ENCODE measurements around the gene MCFD2. TPM values are rescaled to one million over a fixed set of nuclear protein-coding genes. Genes with fewer than 3 reads are reported as not detected.

MCFD2 gene
- total RNA-seq, 1 experiment from 2014 or later: 90.5 TPM

GRCh38 chr2:46956981-46957531, 41.5 kb upstream of the MCFD2 start:
- H3K36me3 ChIP-seq (ENCODE audit: insufficient read depth, low read length, poor library complexity, severe bottlenecking): no peaks in the 10 kb centered on the region
- POLR2A ChIA-PET (ENCODE audit: low non-redundant PET): no interaction called here
- TF ChIP-seq CTCF (conservative IDR thresholded peaks at IDR 0.05; ENCODE audit: low read depth, low read length) (no peak), EZH2 (IDR thresholded peaks at IDR 0.05; ENCODE audit: borderline replicate concordance, low read depth, low read length, poor library complexity, severe bottlenecking) (no peak)
- no peak overlapping the region for H3K27ac ChIP-seq (ENCODE audit: low read depth, low read length, poor library complexity, severe bottlenecking)
- H3K4me3 ChIP-seq (ENCODE audit: low read depth, low read length, poor library complexity, severe bottlenecking): no peak overlapping the region
- CTCF ChIA-PET: no interaction called here
- H3K27me3 ChIP-seq (replicated peaks; ENCODE audit: insufficient read depth, low read depth, low read length, poor library complexity): no peaks in the 10 kb centered on the region
- H3K4me1 ChIP-seq (ENCODE audit: insufficient read depth, low read length, poor library complexity, severe bottlenecking): no peaks in the 10 kb centered on the region
- DNase-seq (ENCODE audit: low spot score): no peak
- no peaks in the 10 kb centered on the region for H3K9me3 ChIP-seq (ENCODE audit: low read depth, low read length, poor library complexity, severe bottlenecking)
- intact Hi-C loops (cut with micrococcal nuclease; ENCODE audit: unreplicated experiment): no loop called here
- no TSS peak for BruUV-seq (replicated peaks)

GRCh38 chr2:46955764-46956163, 40.2 kb upstream of the MCFD2 start:
- intact Hi-C loops (cut with micrococcal nuclease; ENCODE audit: unreplicated experiment): no loop called here
- CTCF ChIA-PET: no interaction called here

GRCh38 chr2:46954951-46955571, 39.5 kb upstream of the MCFD2 start:
- BruUV-seq (replicated peaks): no TSS peak
- Histone ChIP-seq H3K27me3 (replicated peaks; ENCODE audit: insufficient read depth, low read depth, low read length, poor library complexity) (no peaks in the 10 kb centered on the region), H3K27ac (ENCODE audit: low read depth, low read length, poor library complexity, severe bottlenecking) (no peak overlapping the region), H3K4me1 (ENCODE audit: insufficient read depth, low read length, poor library complexity, severe bottlenecking) (no peaks in the 10 kb centered on the region), H3K4me3 (ENCODE audit: low read depth, low read length, poor library complexity, severe bottlenecking) (no peak overlapping the region), H3K36me3 (ENCODE audit: insufficient read depth, low read length, poor library complexity, severe bottlenecking) (no peaks in the 10 kb centered on the region), H3K9me3 (ENCODE audit: low read depth, low read length, poor library complexity, severe bottlenecking) (no peaks in the 10 kb centered on the region)
- TF ChIP-seq EZH2 (IDR thresholded peaks at IDR 0.05; ENCODE audit: borderline replicate concordance, low read depth, low read length, poor library complexity, severe bottlenecking) (no peak), CTCF (conservative IDR thresholded peaks at IDR 0.05; ENCODE audit: low read depth, low read length) (no peak)
- no peak for DNase-seq (ENCODE audit: low spot score)
- intact Hi-C loops (cut with micrococcal nuclease; ENCODE audit: unreplicated experiment): no loop called here
- ChIA-PET POLR2A (ENCODE audit: low non-redundant PET) (no interaction called here), CTCF (no interaction called here)

More at GRCh38 chr2:46955764-46956163, 40.2 kb upstream of the MCFD2 start:
- H3K27me3 ChIP-seq (replicated peaks; ENCODE audit: insufficient read depth, low read depth, low read length, poor library complexity): no peaks in the 10 kb centered on the region
- POLR2A ChIA-PET (ENCODE audit: low non-redundant PET): no interaction called here
- no peaks in the 10 kb centered on the region for H3K9me3 ChIP-seq (ENCODE audit: low read depth, low read length, poor library complexity, severe bottlenecking)
- H3K27ac ChIP-seq (ENCODE audit: low read depth, low read length, poor library complexity, severe bottlenecking): no peak overlapping the region
- H3K4me1 ChIP-seq (ENCODE audit: insufficient read depth, low read length, poor library complexity, severe bottlenecking): no peaks in the 10 kb centered on the region
- TF ChIP-seq CTCF (conservative IDR thresholded peaks at IDR 0.05; ENCODE audit: low read depth, low read length) (no peak), EZH2 (IDR thresholded peaks at IDR 0.05; ENCODE audit: borderline replicate concordance, low read depth, low read length, poor library complexity, severe bottlenecking) (no peak)
- no TSS peak for BruUV-seq (replicated peaks)
- no peak overlapping the region for H3K4me3 ChIP-seq (ENCODE audit: low read depth, low read length, poor library complexity, severe bottlenecking)
- H3K36me3 ChIP-seq (ENCODE audit: insufficient read depth, low read length, poor library complexity, severe bottlenecking): no peaks in the 10 kb centered on the region
- no peak for DNase-seq (ENCODE audit: low spot score)

Data from A673 (cell line).